WTC11 (cell line): ENCODE measurements around the gene ZNF74. TPM values are rescaled to one million over a fixed set of nuclear protein-coding genes. Genes with fewer than 3 reads are reported as not detected.
A peak's percentile ranks its signal among the peaks of the same experiment; 100 is the strongest.
"Not testable (repeated sequence)": the region's sequence is repeated elsewhere in the genome, so short reads cannot be mapped to it uniquely, and the experiment has no call there.

Experiments
- ATAC-seq: fragments of 200-7000 bp; cut with Tn5 transposase; 2 replicates; pipeline ENCODE4 v1.10.0; 2021; ENCODE audit warnings: mild to moderate bottlenecking, moderate library complexity
- CTCF ChIA-PET: fragments of 300-600 bp; sonication (Branson Sonifier 250); formaldehyde crosslinking; loops from one replicate; lab custom pipeline; 2021; ENCODE audit warnings: antibody characterized with exemption; lab: Charles Lee
- POLR2A ChIA-PET: fragments of 350-600 bp; sonication (Branson Sonifier 250); formaldehyde crosslinking; loops from one replicate; lab custom pipeline; 2021; ENCODE audit warnings: antibody characterized with exemption; lab: Charles Lee
- DNase-seq: peaks from one replicate; pipeline ENCODE4 v3.0.0; 2021; ENCODE audit warnings: low spot score
- H3K27ac Mint-ChIP-seq: 2 replicates; pipeline ENCODE4 v1.8.0; 2021; ENCODE audit warnings: mixed read lengths
- H3K27me3 Mint-ChIP-seq: 2 replicates; pipeline ENCODE4 v1.8.0; 2021; ENCODE audit warnings: low read depth, mild to moderate bottlenecking, moderate library complexity, mixed read lengths
- H3K36me3 Mint-ChIP-seq: 2 replicates; pipeline ENCODE4 v1.8.0; 2021; ENCODE audit warnings: mixed read lengths
- H3K4me1 Mint-ChIP-seq: 2 replicates; pipeline ENCODE4 v1.8.0; 2022; ENCODE audit warnings: mixed read lengths
- H3K4me3 Mint-ChIP-seq: 2 replicates; pipeline ENCODE4 v1.8.0; 2021; ENCODE audit warnings: mild to moderate bottlenecking, moderate library complexity, mixed read lengths
- H3K9me3 Mint-ChIP-seq: 2 replicates; pipeline ENCODE4 v1.8.0; 2021; ENCODE audit warnings: mixed read lengths
- total RNA-seq: library from RNA; stranded (reverse); gene quantifications from 3 replicates; pipeline ENCODE4 v1.2.3, GENCODE V29; 2021

Gene ZNF74
- total RNA-seq, 1 experiment from 2014 or later, result 62.8 TPM

DNA sequence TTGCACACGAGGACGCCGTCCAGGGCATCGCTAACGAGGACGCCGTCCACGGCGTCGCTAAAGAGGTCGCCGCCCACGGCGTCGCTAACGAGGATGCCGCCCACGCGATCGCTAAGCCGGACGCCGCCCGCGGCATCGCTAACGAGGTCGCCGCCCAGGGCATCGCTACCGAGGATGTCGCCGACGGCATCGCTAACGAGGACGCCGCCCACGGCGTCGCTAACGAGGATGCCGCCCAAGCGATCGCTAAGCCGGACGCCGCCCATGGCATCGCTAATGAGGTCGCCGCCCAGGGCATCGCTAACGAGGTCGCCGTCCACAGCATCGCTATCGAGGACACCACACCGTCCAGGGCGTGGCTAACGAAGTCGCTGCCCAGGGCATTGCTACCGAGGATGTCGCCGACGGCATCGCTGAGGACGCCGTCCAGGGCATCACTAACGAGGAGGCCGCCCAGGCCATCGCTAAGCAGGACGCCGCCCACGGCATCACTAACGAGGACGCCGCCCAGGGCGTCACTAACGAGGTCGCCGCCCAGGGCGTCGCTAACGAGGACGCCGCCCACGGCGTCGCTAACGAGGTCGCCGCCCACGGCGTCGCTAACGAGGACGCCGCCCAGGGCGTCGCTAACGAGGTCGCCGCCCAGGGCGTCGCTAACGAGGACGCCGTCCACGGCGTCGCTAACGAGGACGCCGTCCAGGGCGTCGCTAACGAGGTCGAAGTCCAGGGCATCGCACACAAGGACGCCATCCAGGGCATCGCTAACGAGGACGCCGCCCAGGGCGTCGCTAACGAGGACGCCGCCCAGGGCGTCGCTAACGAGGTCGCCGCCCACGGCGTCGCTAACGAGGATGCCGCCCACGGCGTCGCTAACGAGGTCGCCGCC is 32.8 kb upstream of the ZNF74 start:
- H3K4me3 Mint-ChIP-seq, H3K9me3 Mint-ChIP-seq, POLR2A ChIA-PET, ATAC-seq, H3K27ac Mint-ChIP-seq, H3K36me3 Mint-ChIP-seq, H3K27me3 Mint-ChIP-seq, DNase-seq, CTCF ChIA-PET, H3K4me1 Mint-ChIP-seq: not testable (repeated sequence)

DNA sequence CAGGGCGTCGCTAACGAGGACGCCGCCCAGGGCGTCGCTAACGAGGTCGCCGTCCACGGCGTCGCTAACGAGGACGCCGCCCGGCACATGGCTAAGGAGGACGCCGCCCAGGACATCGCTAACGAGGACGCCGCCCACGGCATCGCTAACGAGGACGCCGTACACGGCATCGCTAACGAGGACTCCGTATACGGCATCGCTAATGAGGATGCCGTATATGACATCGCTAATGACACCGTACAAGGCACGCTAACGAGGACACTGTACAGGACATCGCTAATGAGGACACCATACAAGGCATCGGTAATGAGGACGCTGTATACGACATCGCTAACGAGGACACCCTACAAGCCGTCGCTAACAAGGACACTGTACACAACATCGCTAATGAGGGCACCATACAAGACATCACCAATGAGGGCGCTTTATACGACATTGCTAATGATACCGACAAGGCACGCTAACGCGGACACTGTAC is 32.2 kb upstream of the ZNF74 start:
- ATAC-seq, H3K4me1 Mint-ChIP-seq, CTCF ChIA-PET, POLR2A ChIA-PET, H3K4me3 Mint-ChIP-seq, H3K36me3 Mint-ChIP-seq, H3K27ac Mint-ChIP-seq, DNase-seq, H3K27me3 Mint-ChIP-seq, H3K9me3 Mint-ChIP-seq: not testable (repeated sequence)

DNA sequence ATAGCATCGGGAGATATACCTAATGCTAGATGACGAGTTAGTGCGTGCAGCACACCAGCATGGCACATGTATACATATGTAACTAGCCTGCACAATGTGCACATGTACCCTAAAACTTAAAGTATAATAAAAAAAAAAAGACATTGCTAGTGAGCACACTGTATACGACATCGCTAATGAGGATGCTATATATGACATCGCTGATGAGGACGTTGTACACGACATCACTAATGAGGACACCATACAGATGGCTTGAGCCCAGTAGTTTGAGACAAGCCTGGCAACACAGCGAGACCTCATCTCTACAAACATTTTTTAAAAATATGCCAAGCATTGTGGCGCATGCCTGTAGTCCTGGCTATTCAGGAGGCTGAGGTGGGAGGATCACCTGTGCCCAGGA is 31.5 kb upstream of the ZNF74 start:
- H3K27me3 Mint-ChIP-seq, H3K36me3 Mint-ChIP-seq, ATAC-seq, H3K4me1 Mint-ChIP-seq, POLR2A ChIA-PET, DNase-seq, H3K27ac Mint-ChIP-seq, H3K4me3 Mint-ChIP-seq, H3K9me3 Mint-ChIP-seq, CTCF ChIA-PET: not testable (repeated sequence)

DNA sequence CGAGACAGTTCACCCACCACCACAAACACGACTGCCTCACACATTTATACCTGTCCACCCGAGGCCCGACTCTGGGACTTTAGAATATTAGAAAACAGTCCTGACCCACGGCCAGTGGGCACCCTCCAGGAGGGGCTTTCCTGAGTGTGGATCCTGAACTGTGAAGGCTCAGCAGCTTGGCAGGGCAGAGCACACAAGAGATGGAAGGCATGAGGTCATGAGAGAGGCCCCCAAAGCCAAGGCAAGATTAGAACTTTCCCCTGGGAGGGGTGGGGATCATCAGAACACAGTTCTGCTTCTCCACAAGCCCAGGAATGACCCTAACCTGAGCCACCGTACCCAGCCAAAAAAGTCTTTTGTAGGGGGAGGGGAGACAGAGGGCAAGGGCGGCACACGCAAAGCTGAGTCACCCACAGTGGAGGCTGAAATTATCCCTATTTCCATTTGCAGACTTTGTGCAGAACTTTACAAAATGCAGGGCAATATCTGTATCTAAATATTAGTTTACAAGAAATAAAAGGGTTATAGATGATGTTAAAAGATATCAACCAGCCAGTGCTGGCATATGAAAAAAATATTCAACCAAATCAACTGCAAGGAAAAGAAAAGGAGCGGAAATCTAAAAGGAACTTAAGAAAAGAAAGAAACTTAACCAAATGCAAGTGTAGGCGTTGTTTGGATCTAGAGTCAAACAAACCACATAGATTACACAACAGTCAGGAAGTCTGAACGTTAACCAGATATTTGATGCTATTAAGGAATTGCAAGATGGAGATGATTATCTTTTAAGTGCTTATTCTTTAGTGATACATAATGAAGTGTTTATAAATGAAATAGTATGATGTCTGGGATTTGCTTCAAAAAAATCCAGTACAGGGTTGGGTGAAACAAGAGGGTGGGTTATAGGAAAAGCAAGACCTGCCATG is 29.4 kb upstream of the ZNF74 start:
- H3K36me3 Mint-ChIP-seq, H3K4me3 Mint-ChIP-seq, POLR2A ChIA-PET, H3K4me1 Mint-ChIP-seq, H3K9me3 Mint-ChIP-seq, ATAC-seq, H3K27me3 Mint-ChIP-seq, CTCF ChIA-PET, DNase-seq: not testable (repeated sequence)
- H3K27ac Mint-ChIP-seq, result peak overlapping the region; percentile 71; the same call in 1 of the 2 replicates

DNA sequence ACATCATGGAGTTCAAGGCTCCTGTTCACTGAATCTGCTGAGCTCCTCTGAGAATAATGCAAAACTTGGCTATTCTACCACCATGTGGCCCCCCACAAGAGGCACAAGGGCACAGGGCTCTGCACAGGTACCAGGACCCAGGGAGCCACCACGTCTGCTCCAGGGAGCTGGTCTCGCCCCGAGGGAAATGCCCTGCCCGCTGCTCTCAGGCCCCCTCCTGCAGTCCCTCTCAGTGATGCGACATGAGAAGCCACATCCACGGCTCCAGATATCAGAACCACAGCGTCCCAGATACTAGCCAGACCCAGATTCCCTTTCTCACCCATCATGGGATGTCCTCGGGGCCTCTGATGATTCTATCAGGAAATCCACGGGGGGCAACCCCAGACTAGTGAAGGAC is 27.1 kb upstream of the ZNF74 start:
- ATAC-seq, H3K27me3 Mint-ChIP-seq, H3K27ac Mint-ChIP-seq, H3K4me3 Mint-ChIP-seq, POLR2A ChIA-PET, CTCF ChIA-PET, DNase-seq, H3K36me3 Mint-ChIP-seq, H3K9me3 Mint-ChIP-seq: not testable (repeated sequence)
- H3K4me1 Mint-ChIP-seq, result peaks cover 16% of the 10 kb centered on the region

DNA sequence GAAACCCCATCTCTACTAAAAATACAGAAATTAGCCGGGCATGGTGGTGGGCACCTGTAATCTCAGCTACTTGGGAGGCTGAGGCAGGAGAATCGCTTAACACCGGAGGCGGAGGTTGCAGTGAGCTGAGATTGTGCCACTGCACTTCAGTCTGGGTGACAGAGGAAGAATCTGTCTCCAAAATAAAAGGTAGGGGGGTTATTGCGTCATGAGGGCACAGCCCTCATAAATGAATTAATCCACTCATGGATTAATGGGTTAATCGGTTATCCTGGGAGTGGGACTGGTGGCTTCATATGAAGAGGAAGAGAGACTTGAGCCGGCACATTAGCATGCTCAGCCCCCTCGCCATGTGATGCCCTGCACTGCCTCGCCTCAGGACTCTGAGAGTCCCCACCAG is 25.1 kb upstream of the ZNF74 start:
- ATAC-seq, H3K27me3 Mint-ChIP-seq, DNase-seq, H3K9me3 Mint-ChIP-seq, H3K27ac Mint-ChIP-seq, POLR2A ChIA-PET, H3K36me3 Mint-ChIP-seq, H3K4me3 Mint-ChIP-seq: not testable (repeated sequence)
- peaks cover 25% of the 10 kb centered on the region for H3K4me1 Mint-ChIP-seq
- CTCF ChIA-PET, result interaction anchor here (1.1 to 1.2 kb wide), 3 partner anchors 25 to 87 kb away, joined by 4 to 6 read pairs (median 4); partner anchors contain the start of gene ZNF74

DNA sequence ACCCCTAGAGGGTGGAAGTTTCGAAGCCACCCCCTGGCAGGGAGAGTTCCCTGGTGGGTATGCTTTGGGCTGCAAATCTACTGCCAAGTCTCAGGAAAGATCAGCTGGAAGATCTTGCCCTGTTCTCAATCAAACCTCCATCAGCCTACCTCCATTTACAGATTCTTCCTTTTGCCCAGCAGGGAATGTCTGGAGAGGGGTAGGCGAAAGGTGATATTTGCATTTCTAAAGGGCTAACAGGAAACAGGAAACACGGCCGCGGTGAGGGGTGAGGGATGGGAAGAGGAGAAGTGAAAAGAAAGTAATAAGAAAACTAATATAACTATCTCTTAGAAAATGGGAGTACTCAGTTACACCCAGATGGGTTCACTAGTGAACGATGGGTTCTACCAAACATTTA is 22.3 kb upstream of the ZNF74 start:
- H3K9me3 Mint-ChIP-seq, DNase-seq, POLR2A ChIA-PET, H3K36me3 Mint-ChIP-seq: not testable (repeated sequence)
- CTCF ChIA-PET, result interaction anchor here (0.6 kb wide), 1 partner anchor 89 kb away, joined by 3 read pairs; no protein-coding TSS in a partner anchor
- peak; percentile 66 for ATAC-seq
- Mint-ChIP-seq H3K27ac (peak overlapping the region; percentile 89), H3K4me1 (peaks cover 27% of the 10 kb centered on the region), H3K27me3 (peaks cover 15% of the 10 kb centered on the region), H3K4me3 (peak overlapping the region; percentile 51)

DNA sequence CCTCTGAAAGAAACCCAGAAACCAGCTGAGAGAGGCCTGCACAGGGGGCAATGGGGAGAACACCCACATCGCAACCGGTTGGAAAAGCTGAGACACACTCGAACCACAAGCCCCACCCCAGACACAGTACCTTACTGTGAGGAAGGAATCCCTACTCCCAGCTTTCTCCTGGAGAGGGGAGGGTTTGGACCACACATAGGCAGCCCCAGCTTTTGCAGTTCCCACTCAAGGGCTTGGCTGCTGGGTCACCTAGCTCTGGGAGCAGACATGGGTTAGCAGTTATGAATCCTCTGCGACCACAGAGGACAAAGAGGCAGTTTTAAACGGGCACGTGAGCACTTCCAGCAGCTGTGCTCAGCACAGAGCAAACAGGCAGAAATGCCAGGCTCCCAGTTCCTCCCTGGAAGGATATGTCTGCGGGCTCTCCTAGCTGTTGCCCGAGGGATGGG is 21.5 kb upstream of the ZNF74 start:
- Mint-ChIP-seq H3K4me1 (peaks cover 27% of the 10 kb centered on the region), H3K27me3 (peaks cover 15% of the 10 kb centered on the region)
- DNase-seq, POLR2A ChIA-PET, CTCF ChIA-PET, H3K9me3 Mint-ChIP-seq, H3K4me3 Mint-ChIP-seq, H3K36me3 Mint-ChIP-seq, H3K27ac Mint-ChIP-seq: not testable (repeated sequence)
- ATAC-seq, result peak; percentile 75

DNA sequence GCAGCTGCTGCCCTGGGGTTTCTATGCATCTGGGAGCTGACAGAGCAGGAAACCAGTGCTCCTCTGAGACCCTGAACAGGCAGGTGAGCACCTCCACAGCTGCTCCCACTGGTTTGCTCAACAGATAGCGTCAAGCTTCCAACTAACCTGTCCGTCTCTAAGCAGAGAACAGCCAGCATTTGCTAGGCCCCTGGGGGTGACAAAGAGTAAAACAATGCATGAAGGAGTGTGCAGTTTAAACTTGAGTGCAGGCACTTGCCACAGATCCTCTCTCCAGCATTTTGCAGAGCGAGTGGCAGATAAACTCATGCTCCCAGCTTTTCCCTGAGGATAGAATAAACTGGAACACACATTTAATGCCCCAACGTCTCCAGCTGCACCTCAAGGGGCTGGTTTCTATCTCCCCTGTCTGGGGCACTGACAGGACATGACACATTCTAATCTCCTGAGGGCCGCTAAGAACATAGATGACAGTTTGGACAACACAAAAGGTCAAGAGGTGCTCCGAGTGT is 20.7 kb upstream of the ZNF74 start:
- ATAC-seq, DNase-seq, CTCF ChIA-PET, H3K36me3 Mint-ChIP-seq, POLR2A ChIA-PET, H3K9me3 Mint-ChIP-seq, H3K4me3 Mint-ChIP-seq: not testable (repeated sequence)
- H3K27me3 Mint-ChIP-seq, result peaks cover 15% of the 10 kb centered on the region
- peak overlapping the region; percentile 33; the same call in 1 of the 2 replicates for H3K27ac Mint-ChIP-seq
- peaks cover 27% of the 10 kb centered on the region for H3K4me1 Mint-ChIP-seq

DNA sequence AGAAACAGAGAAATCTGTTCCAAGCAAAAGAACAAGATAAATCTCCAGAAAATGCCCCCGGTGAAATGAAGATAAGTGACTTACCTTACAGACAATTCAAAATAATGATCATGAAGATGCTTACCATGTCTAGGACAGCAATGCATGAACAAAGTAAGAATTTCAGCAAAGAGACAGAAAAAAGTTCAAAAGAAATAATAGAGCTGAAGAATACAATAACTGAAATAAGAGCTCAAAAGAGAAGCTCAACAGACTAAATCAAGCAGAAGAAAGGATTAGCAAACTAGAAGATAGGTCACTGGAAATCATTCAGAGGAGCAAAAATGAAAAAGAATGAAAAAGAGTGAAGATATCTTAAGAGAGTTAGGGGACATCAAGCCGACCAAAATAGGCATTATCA is 19.8 kb upstream of the ZNF74 start:
- H3K4me3 Mint-ChIP-seq, H3K27ac Mint-ChIP-seq, H3K36me3 Mint-ChIP-seq, ATAC-seq, CTCF ChIA-PET, DNase-seq, H3K9me3 Mint-ChIP-seq, POLR2A ChIA-PET: not testable (repeated sequence)
- Mint-ChIP-seq H3K27me3 (peaks cover 15% of the 10 kb centered on the region), H3K4me1 (peaks cover 28% of the 10 kb centered on the region)

DNA sequence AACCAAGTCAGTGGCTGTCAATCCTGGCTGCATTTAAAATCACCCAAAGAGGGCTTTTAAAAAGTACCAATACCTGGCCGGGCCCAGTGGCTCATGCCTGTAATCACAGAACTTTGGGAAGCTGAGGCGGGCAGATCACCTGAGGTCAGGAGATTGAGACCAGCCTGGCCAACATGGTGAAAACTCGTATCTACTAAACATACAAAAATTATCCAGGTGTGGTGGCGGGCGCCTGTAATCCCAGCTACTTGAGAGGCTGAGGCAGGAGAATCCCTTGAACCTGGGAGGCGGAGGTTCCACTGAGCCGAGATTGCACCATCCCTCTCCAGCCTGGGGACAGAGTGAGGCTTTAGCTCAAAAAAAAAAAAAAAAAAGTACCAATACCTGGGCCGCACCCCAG is 17.7 kb upstream of the ZNF74 start:
- ATAC-seq, CTCF ChIA-PET, H3K36me3 Mint-ChIP-seq, DNase-seq, H3K27ac Mint-ChIP-seq, H3K4me3 Mint-ChIP-seq, H3K9me3 Mint-ChIP-seq: not testable (repeated sequence)
- Mint-ChIP-seq H3K4me1 (peaks cover 25% of the 10 kb centered on the region), H3K27me3 (peaks cover 15% of the 10 kb centered on the region)
- POLR2A ChIA-PET, result interaction anchor here (0.6 kb wide), 1 partner anchor 137 kb away, joined by 3 read pairs; no protein-coding TSS in a partner anchor
